ES-I3 (cell line): Measurements from ENCODE around the gene MYH9.
"Not testable (repeated sequence)": the region's sequence is repeated elsewhere in the genome, so short reads cannot be mapped to it uniquely, and the experiment has no call there.

ENCODE experiments used
- H3K36me3 ChIP-seq: 2 replicates; pipeline ENCODE4 v1.6.1; 2013; ENCODE audit warnings: mild to moderate bottlenecking, low read length, control low read depth, moderate library complexity; ENCODE audit not compliant: insufficient read depth
- H3K4me1 ChIP-seq: 2 replicates; pipeline ENCODE4 v1.6.1; 2013; ENCODE audit warnings: mild to moderate bottlenecking, control low read depth, low read length; ENCODE audit not compliant: insufficient read depth
- H3K9ac ChIP-seq: 2 replicates; pipeline ENCODE4 v1.6.1; 2013; ENCODE audit warnings: low read depth, mild to moderate bottlenecking, low read length, moderate library complexity
- H3K9me3 ChIP-seq: 2 replicates; pipeline ENCODE4 v1.6.1; 2013; ENCODE audit warnings: mild to moderate bottlenecking, low read length, moderate library complexity; ENCODE audit not compliant: control insufficient read depth, insufficient read depth

Gene MYH9

GRCh38 chr22:36405671-36406538 is 18.1 kb upstream of the MYH9 start:
- Histone ChIP-seq H3K36me3 (no peaks in the 10 kb centered on the region), H3K4me1 (peaks cover 6% of the 10 kb centered on the region; the same call in 1 of the 2 replicates), H3K9me3 (no peaks in the 10 kb centered on the region), H3K9ac (no peak overlapping the region)

GRCh38 chr22:36405221-36405661 is 17.5 kb upstream of the MYH9 start:
- H3K9ac ChIP-seq, result no peak overlapping the region
- H3K9me3 ChIP-seq, result no peaks in the 10 kb centered on the region
- no peaks in the 10 kb centered on the region for H3K36me3 ChIP-seq
- H3K4me1 ChIP-seq, result peaks cover 6% of the 10 kb centered on the region; the same call in 1 of the 2 replicates

GRCh38 chr22:36404446-36404845 is 16.7 kb upstream of the MYH9 start:
- Histone ChIP-seq H3K9me3 (no peaks in the 10 kb centered on the region), H3K9ac (no peak overlapping the region), H3K36me3 (no peaks in the 10 kb centered on the region), H3K4me1 (peaks cover 6% of the 10 kb centered on the region; the same call in 1 of the 2 replicates)

GRCh38 chr22:36399472-36399778 is 11.7 kb upstream of the MYH9 start:
- H3K4me1 ChIP-seq, result peaks cover 14% of the 10 kb centered on the region
- no peak overlapping the region for H3K9ac ChIP-seq
- H3K36me3 ChIP-seq, result no peaks in the 10 kb centered on the region

GRCh38 chr22:36398601-36399471 is 11.1 kb upstream of the MYH9 start:
- no peaks in the 10 kb centered on the region for H3K36me3 ChIP-seq
- no peak overlapping the region for H3K9ac ChIP-seq
- peaks cover 14% of the 10 kb centered on the region for H3K4me1 ChIP-seq
- no peaks in the 10 kb centered on the region for H3K9me3 ChIP-seq

More at GRCh38 chr22:36399472-36399778, 11.7 kb upstream of the MYH9 start:
- no peaks in the 10 kb centered on the region for H3K9me3 ChIP-seq

GRCh38 chr22:36397131-36398093 is 9.6 kb upstream of the MYH9 start:
- Histone ChIP-seq H3K36me3 (no peaks in the 10 kb centered on the region), H3K9ac (no peak overlapping the region), H3K9me3 (no peaks in the 10 kb centered on the region), H3K4me1 (peaks cover 14% of the 10 kb centered on the region)

- Histone ChIP-seq H3K9ac (no peak overlapping the region), H3K4me1 (peaks cover 14% of the 10 kb centered on the region), H3K36me3 (no peaks in the 10 kb centered on the region), H3K9me3 (no peaks in the 10 kb centered on the region)
Measured at GRCh38 chr22:36395915-36396314, 8.1 kb upstream of the MYH9 start.

GRCh38 chr22:36395055-36395849 is 7.5 kb upstream of the MYH9 start:
- Histone ChIP-seq H3K9me3 (no peaks in the 10 kb centered on the region), H3K9ac (no peak overlapping the region), H3K4me1 (peaks cover 14% of the 10 kb centered on the region), H3K36me3 (no peaks in the 10 kb centered on the region)

GRCh38 chr22:36391638-36392037 is 3.9 kb upstream of the MYH9 start:
- no peaks in the 10 kb centered on the region for H3K9me3 ChIP-seq
- H3K4me1 ChIP-seq, result peaks cover 6% of the 10 kb centered on the region
- H3K36me3 ChIP-seq, result no peaks in the 10 kb centered on the region
- H3K9ac ChIP-seq, result no peak overlapping the region

GRCh38 chr22:36389122-36389521 is 1.4 kb upstream of the MYH9 start:
- not testable (repeated sequence) for H3K36me3 ChIP-seq, H3K4me1 ChIP-seq
- H3K9ac ChIP-seq, result peak overlapping the region; percentile 84

GRCh38 chr22:36387709-36387958 is 133 bp downstream of the MYH9 start:
- no peaks in the 10 kb centered on the region for H3K9me3 ChIP-seq
- no peaks in the 10 kb centered on the region for H3K36me3 ChIP-seq
- H3K9ac ChIP-seq, result peak overlapping the region; percentile 83
- peaks cover 3% of the 10 kb centered on the region for H3K4me1 ChIP-seq

More at GRCh38 chr22:36389122-36389521, 1.4 kb upstream of the MYH9 start:
- not testable (repeated sequence) for H3K9me3 ChIP-seq

GRCh38 chr22:36386900-36387708 is 663 bp downstream of the MYH9 start:
- H3K36me3 ChIP-seq, result no peaks in the 10 kb centered on the region
- H3K4me1 ChIP-seq, result peaks cover 3% of the 10 kb centered on the region
- no peaks in the 10 kb centered on the region for H3K9me3 ChIP-seq
- H3K9ac ChIP-seq, result peak overlapping the region; percentile 83

- H3K36me3 ChIP-seq, result no peaks in the 10 kb centered on the region
- no peaks in the 10 kb centered on the region for H3K9me3 ChIP-seq
- H3K9ac ChIP-seq, result peak overlapping the region; percentile 83
- H3K4me1 ChIP-seq, result peaks cover 3% of the 10 kb centered on the region
Measured at GRCh38 chr22:36386351-36386899, 1.3 kb downstream of the MYH9 start.
